GM15510 (cell line): ENCODE measurements around the gene COPS7B.

ENCODE experiments used
- POLR2A ChIP-seq: IDR thresholded peaks from 3 replicates; pipeline ENCODE4 v1.6.1; 2011; ENCODE audit warnings: borderline replicate concordance; ENCODE audit not compliant: insufficient read length; ENCODE audit errors: extremely low read depth

Gene COPS7B

GRCh38 chr2:231819447-231820042 is 33.3 kb downstream of the COPS7B start:
- no peak for TF ChIP-seq POLR2A

GRCh38 chr2:231820786-231821303 is 34.6 kb downstream of the COPS7B start:
- no peak for TF ChIP-seq POLR2A

DNA sequence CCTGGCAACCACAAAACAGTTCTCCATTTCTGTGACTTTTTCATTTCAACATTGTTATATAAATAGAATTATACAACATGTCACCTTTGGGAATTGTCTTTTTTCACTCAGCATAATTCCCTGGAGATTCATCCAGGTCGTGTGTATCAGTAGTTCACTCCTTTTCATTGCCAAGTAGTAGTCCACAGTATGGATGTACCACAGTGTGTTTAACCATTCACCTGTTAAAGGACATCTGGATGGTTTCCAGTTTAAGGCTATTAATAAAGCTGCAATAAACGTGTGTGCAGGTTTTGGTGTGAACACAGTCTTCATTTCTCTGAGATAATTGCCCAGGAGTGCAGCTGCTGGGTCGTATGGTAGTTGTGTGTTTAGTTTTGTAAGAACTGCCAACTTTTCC is 35.7 kb downstream of the COPS7B start:
- no peak for TF ChIP-seq POLR2A

DNA sequence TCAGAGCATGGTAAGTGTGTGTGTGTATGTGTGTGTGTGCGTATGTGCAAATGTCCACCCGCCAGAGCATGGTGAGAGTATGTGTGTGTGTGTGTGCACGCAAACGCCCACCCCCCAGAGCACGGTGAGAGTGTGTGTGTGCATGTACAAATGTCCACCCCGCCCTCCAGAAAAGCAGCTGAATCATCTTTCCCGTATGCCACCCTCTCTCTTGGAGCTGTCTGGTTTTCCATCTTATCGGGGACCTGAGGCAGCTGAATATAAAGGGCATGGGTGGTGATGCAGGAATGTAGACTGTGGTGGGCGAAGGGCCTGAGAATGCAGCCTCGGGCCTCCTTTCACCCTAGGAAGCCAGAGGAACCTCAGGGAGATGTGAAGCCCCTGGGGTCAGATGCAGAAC is 66.9 kb downstream of the COPS7B start:
- no peak for TF ChIP-seq POLR2A

DNA sequence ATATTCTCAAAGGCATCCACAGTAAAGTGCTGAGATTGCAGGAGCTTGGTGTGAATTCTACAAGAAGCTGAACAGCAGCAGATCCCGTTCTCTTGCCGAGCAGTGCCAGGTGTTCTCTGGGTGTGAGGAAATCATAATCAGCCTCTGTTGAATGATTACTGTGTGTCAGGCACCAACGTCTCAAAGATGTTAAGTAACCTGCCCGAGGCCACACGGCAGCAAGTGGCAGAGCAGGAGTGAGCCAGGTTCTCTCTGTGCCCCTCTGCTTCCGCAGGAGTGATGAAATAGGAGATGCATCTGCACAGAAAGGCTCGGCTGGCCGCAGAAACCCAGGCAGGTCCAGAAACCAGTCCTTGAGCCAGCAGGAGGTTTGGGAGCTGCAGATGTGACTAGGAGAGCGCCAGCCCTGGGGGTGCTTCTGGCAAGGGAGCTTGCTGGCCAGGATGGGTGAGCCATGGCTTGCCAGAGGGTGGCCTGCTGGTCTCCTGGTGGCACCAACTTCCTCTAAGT is 68.4 kb downstream of the COPS7B start:
- TF ChIP-seq POLR2A, result no peak

DNA sequence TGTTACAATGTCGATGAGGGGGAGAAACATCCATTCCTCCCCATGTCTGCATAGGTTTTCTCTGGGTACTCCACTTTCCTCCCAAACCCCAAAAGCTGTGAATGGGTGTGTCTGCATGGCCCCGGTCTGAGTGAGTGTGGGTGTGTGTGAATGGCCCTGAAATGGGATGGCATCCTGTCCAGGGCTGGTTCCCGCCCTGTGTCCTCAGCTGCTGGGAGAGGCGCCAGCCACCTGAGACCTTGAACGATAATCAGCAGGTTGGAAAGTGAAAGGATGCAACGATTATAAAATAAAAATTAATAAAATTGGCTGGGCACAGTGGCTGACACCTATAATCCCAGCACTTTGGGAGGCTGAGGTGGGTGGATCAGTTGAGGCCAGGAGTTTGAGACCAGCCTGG is 70.7 kb downstream of the COPS7B start:
- TF ChIP-seq POLR2A, result no peak
